IMR-90 (cell line): Measurements from ENCODE around the gene SORL1. TPM values are rescaled to one million over a fixed set of nuclear protein-coding genes. Genes with fewer than 3 reads are reported as not detected.

Source experiments
- ATAC-seq: fragments of 200-7000 bp; cut with Tn5 transposase; 2 replicates; pipeline ENCODE4 v1.9.1; 2020; ENCODE audit warnings: low read depth, mild to moderate bottlenecking, moderate library complexity
- BruUV-seq: library from RNA; stranded (reverse); fragments of 400-500 nt; replicated peaks from 2 replicates; lab custom pipeline; 2021; lab: Mats Ljungman, UMichigan
- CTCF ChIA-PET: fragments of 300-600 bp; formaldehyde crosslinking; extraction: SDS; loops from one replicate; lab custom pipeline; 2021; ENCODE audit warnings: antibody characterized with exemption; lab: Yijun Ruan, JAX
- POLR2A ChIA-PET: fragments of 300-600 bp; sonication (Branson Sonifier 250); formaldehyde crosslinking; loops from one replicate; lab custom pipeline; 2022; ENCODE audit warnings: antibody characterized with exemption; ENCODE audit not compliant: unreplicated experiment; lab: Charles Lee
- DNase-seq: peaks from one replicate; pipeline ENCODE4 v3.0.0; 2013
- H2AFZ ChIP-seq: replicated peaks from 2 replicates; pipeline ENCODE3; 2013; ENCODE audit warnings: low read length, mild to moderate bottlenecking; ENCODE audit not compliant: poor library complexity
- H2AK5ac ChIP-seq: 2 replicates; pipeline ENCODE4 v1.6.1; 2013; ENCODE audit warnings: low read depth, low read length, inconsistent platforms
- H2AK9ac ChIP-seq: replicated peaks from 2 replicates; pipeline ENCODE3; 2013; ENCODE audit warnings: mild to moderate bottlenecking, low read depth, low read length, moderate library complexity; ENCODE audit not compliant: poor library complexity
- H2BK120ac ChIP-seq: 2 replicates; pipeline ENCODE4 v1.6.1; 2013; ENCODE audit warnings: low read depth, low read length, inconsistent platforms
- H2BK15ac ChIP-seq: 3 replicates; pipeline ENCODE4 v1.6.1; 2013; ENCODE audit warnings: low read depth, low read length, inconsistent platforms
- H2BK20ac ChIP-seq: 2 replicates; pipeline ENCODE4 v1.6.1; 2013; ENCODE audit warnings: low read depth, mild to moderate bottlenecking, inconsistent platforms, low read length, moderate library complexity
- H2BK5ac ChIP-seq: 2 replicates; pipeline ENCODE4 v1.6.1; 2013; ENCODE audit warnings: mild to moderate bottlenecking, low read depth, low read length, inconsistent platforms; ENCODE audit not compliant: poor library complexity, severe bottlenecking
- H3K14ac ChIP-seq: replicated peaks from 2 replicates; pipeline ENCODE4 v1.6.1; 2013; ENCODE audit warnings: low read depth, low read length, inconsistent platforms
- H3K18ac ChIP-seq: 2 replicates; pipeline ENCODE4 v1.6.1; 2013; ENCODE audit warnings: low read depth, low read length, control low read depth
- H3K23ac ChIP-seq: 2 replicates; pipeline ENCODE4 v1.6.1; 2013; ENCODE audit warnings: low read depth, low read length, inconsistent platforms
- H3K27ac ChIP-seq: 2 replicates; pipeline ENCODE4 v1.5.1; 2013; ENCODE audit warnings: mild to moderate bottlenecking, control low read depth, low read length; ENCODE audit not compliant: insufficient read depth
- H3K27me3 ChIP-seq: 2 replicates; pipeline ENCODE4 v1.6.1; 2013; ENCODE audit warnings: low read length; ENCODE audit not compliant: control insufficient read depth, insufficient read depth
- H3K36me3 ChIP-seq: 2 replicates; pipeline ENCODE4 v1.6.1; 2013; ENCODE audit warnings: low read length, mixed read lengths; ENCODE audit not compliant: control insufficient read depth, insufficient read depth
- H3K4ac ChIP-seq: 2 replicates; pipeline ENCODE4 v1.6.1; 2013; ENCODE audit warnings: low read depth, low read length, inconsistent platforms
- H3K4me1 ChIP-seq: 2 replicates; pipeline ENCODE4 v1.6.1; 2013; ENCODE audit warnings: low read length, mixed read lengths; ENCODE audit not compliant: control insufficient read depth, insufficient read depth
- H3K4me2 ChIP-seq: 2 replicates; pipeline ENCODE4 v1.6.1; 2013; ENCODE audit warnings: low read depth, mild to moderate bottlenecking, control low read depth, low read length, moderate library complexity
- H3K4me3 ChIP-seq: 2 replicates; pipeline ENCODE4 v1.5.1; 2013; ENCODE audit warnings: low read depth, mild to moderate bottlenecking, control low read depth, low read length, moderate library complexity; ENCODE audit not compliant: insufficient read depth
- H3K56ac ChIP-seq: 2 replicates; pipeline ENCODE4 v1.6.1; 2013; ENCODE audit warnings: low read length, inconsistent platforms; ENCODE audit not compliant: insufficient read depth; ENCODE audit errors: extremely low read depth
- H3K79me1 ChIP-seq, 2 experiments: 2 replicates each; pipeline ENCODE4 v1.6.1; 2013; ENCODE audit warnings: low read length in 2 of 2, inconsistent platforms in 1 of 2, low read depth in 1 of 2
- H3K9ac ChIP-seq: 2 replicates; pipeline ENCODE4 v1.6.1; 2013; ENCODE audit warnings: low read depth, low read length, control low read depth
- H3K9me1 ChIP-seq: 2 replicates; pipeline ENCODE4 v1.6.1; 2013; ENCODE audit warnings: low read length, inconsistent platforms; ENCODE audit not compliant: insufficient read depth
- H3K9me3 ChIP-seq: 2 replicates; pipeline ENCODE4 v1.6.1; 2013; ENCODE audit warnings: low read length; ENCODE audit not compliant: control insufficient read depth, insufficient read depth
- H4K20me1 ChIP-seq: 2 replicates; pipeline ENCODE4 v1.6.1; 2013; ENCODE audit warnings: low read length, inconsistent platforms; ENCODE audit not compliant: insufficient read depth
- H4K5ac ChIP-seq: 2 replicates; pipeline ENCODE4 v1.6.1; 2013; ENCODE audit warnings: mild to moderate bottlenecking, low read depth, low read length, control low read depth
- H4K8ac ChIP-seq, 2 experiments: 2 replicates each; pipeline ENCODE4 v1.6.1; 2013; ENCODE audit warnings: low read depth in 2 of 2, low read length in 2 of 2, control low read depth in 1 of 2, inconsistent platforms in 1 of 2
- H4K91ac ChIP-seq: 2 replicates; pipeline ENCODE4 v1.6.1; 2013; ENCODE audit warnings: low read depth, low read length, inconsistent platforms; ENCODE audit not compliant: insufficient read depth
- CEBPB ChIP-seq: IDR thresholded peaks from 2 replicates; pipeline ENCODE4 v1.6.1; 2012; ENCODE audit warnings: low read depth, low read length, improper control_type of control experiment
- CHD1 ChIP-seq: IDR thresholded peaks from 2 replicates; pipeline ENCODE4 v1.6.1; 2012; ENCODE audit warnings: low read depth, low read length, improper control_type of control experiment
- POLR2A ChIP-seq: IDR thresholded peaks from 2 replicates; pipeline ENCODE4 v1.6.1; 2012; ENCODE audit warnings: mild to moderate bottlenecking, low read depth, low read length
- SMC3 ChIP-seq: fragments of 150-350 bp; IDR thresholded peaks from 2 replicates; pipeline ENCODE4 v1.6.1; 2016; ENCODE audit warnings: low read depth, mild to moderate bottlenecking, antibody characterized with exemption, low read length, moderate library complexity
- WGBS, 2 experiments: methylation state at CpG; one replicate each; pipeline versions ENCODE4 v1.1.5 to v1.1.7; 2013; ENCODE audit warnings: missing lambda C conversion rate in 2 of 2; ENCODE audit not compliant: insufficient read length in 1 of 2; ENCODE audit errors: extremely low coverage in 2 of 2; 5-methylcytosine and 5-hydroxymethylcytosine counted together
- dilution Hi-C: fragments of 300-500 bp; cut with HindIII; formaldehyde crosslinking; loops from one replicate; pipeline ENCODE4 v1.14.3; 2018; ENCODE audit warnings: low sequenced_read_pairs; ENCODE audit not compliant: unreplicated experiment
- in situ Hi-C: fragments of 300-500 bp; cut with MboI; formaldehyde crosslinking; loops from 3 replicates; pipeline ENCODE4 v1.14.3; 2019; ENCODE audit warnings: low sequenced_read_pairs, inconsistent platforms, mixed read lengths
- intact Hi-C: fragments of 100-400 bp; cut with micrococcal nuclease; formaldehyde crosslinking; loops from 2 replicates; pipeline ENCODE4 v1.10.0; 2022
- polyA plus RNA-seq, 3 experiments: library from polyadenylated mRNA; depleted of rRNA; stranded (reverse); fragments of >200 nt; gene quantifications; 2 replicates each; pipeline ENCODE4 v1.2.3, GENCODE V29; 2012; ENCODE audit warnings: low replicate concordance in 1 of 3
- total RNA-seq: library from RNA; depleted of rRNA; stranded (reverse); fragments of >200 nt; gene quantifications from 2 replicates; pipeline ENCODE4 v1.2.3, GENCODE V29; 2012
- TF ChIP-seq, protein P1 (sequence below): fragments of 150-350 bp; IDR thresholded peaks from 2 replicates; pipeline ENCODE4 v1.6.1; 2016; ENCODE audit warnings: low read depth, mild to moderate bottlenecking, low read length, moderate library complexity, borderline replicate concordance

Gene SORL1
- total and polyA plus RNA-seq, 2 of the 4 experiments (the other 2 are of a cell fraction) = 1.0 to 2.0 TPM

GRCh38 chr11:121650351-121651256, 198.5 kb downstream of the SORL1 start:
- no TSS peak for BruUV-seq
- Histone ChIP-seq H3K4ac (peak overlapping the region; percentile 38), H2BK120ac (peak overlapping the region; percentile 64; the same call in 1 of the 2 replicates), H2BK20ac (0 out of 2 replicates have a peak overlapping the region, but pooled peaks have one; percentile 25), H3K4me1 (peaks cover 24% of the 10 kb centered on the region), H3K23ac (no peak overlapping the region), H2BK15ac (peak overlapping the region; percentile 24; the same call in 1 of the 3 replicates), H4K91ac (peak overlapping the region; percentile 37), H2BK5ac (no peak overlapping the region), H2AK5ac (peak overlapping the region; percentile 63), H3K4me3 (no peak overlapping the region), H4K5ac (peak overlapping the region; percentile 5; the same call in 1 of the 2 replicates), H2AK9ac (no peak overlapping the region), H3K4me2 (no peak overlapping the region), H2AFZ (no peak overlapping the region), H3K79me1 (peaks cover 2 to 16% of the 10 kb centered on the region in 2 experiments; a peak in 3 of 4 replicates), H3K9me3 (no peaks in the 10 kb centered on the region), H3K14ac (no peak overlapping the region), H3K27ac (peak overlapping the region; percentile 8; the same call in 1 of the 2 replicates), H3K18ac (peak overlapping the region; percentile 22), H3K9ac (no peak overlapping the region), H4K8ac (peak overlapping the region; percentile 32 to 37; a peak in 2 of 4 replicates), H4K20me1 (no peaks in the 10 kb centered on the region), H3K27me3 (no peaks in the 10 kb centered on the region), H3K9me1 (peaks cover 8% of the 10 kb centered on the region), H3K36me3 (no peaks in the 10 kb centered on the region), H3K56ac (no peak overlapping the region)
- intact Hi-C loops (no loop called here), in situ Hi-C loops (loop anchor here (5.0 kb wide), 2 partner anchors 452 to 857 kb away; no protein-coding TSS in a partner anchor), dilution Hi-C loops (no loop called here)
- ChIA-PET POLR2A (interaction anchor here (0.5 kb wide), 1 partner anchor 29 kb away, joined by 5 read pairs; no protein-coding TSS in a partner anchor), CTCF (no interaction called here)
- no peak for TF ChIP-seq POLR2A
- TF ChIP-seq SMC3 = no peak
- no peak for TF ChIP-seq CHD1
- TF ChIP-seq, protein P1, sequence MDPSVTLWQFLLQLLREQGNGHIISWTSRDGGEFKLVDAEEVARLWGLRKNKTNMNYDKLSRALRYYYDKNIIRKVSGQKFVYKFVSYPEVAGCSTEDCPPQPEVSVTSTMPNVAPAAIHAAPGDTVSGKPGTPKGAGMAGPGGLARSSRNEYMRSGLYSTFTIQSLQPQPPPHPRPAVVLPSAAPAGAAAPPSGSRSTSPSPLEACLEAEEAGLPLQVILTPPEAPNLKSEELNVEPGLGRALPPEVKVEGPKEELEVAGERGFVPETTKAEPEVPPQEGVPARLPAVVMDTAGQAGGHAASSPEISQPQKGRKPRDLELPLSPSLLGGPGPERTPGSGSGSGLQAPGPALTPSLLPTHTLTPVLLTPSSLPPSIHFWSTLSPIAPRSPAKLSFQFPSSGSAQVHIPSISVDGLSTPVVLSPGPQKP = no peak
- no peak for TF ChIP-seq CEBPB
- ATAC-seq (peak; percentile 6; the same call in 1 of the 2 replicates), DNase-seq (no peak)
- 81% methylated on average over 6 of the region's 12 CpGs; no CpG with 5 or more reads in 1 of the 2 experiments for WGBS, 2 experiments
